CD4-positive, alpha-beta T cell (primary cell): ENCODE data around the gene LAMP5. TPM values are rescaled to one million over a fixed set of nuclear protein-coding genes. Genes with fewer than 3 reads are reported as not detected.

Source experiments
- ATAC-seq: fragments of 200-7000 bp; cut with Tn5 transposase; one replicate; pipeline ENCODE4 v1.10.0; 2022; ENCODE audit warnings: mild to moderate bottlenecking; ENCODE audit not compliant: poor library complexity
- CTCF ChIA-PET: fragments of 350-600 bp; sonication (Branson Sonifier 250); formaldehyde crosslinking; loops from one replicate; lab custom pipeline; 2021; ENCODE audit warnings: antibody characterized with exemption, inconsistent platforms; lab: Charles Lee
- POLR2A ChIA-PET: fragments of 350-600 bp; sonication (Branson Sonifier 250); formaldehyde crosslinking; loops from one replicate; lab custom pipeline; 2021; ENCODE audit warnings: antibody characterized with exemption, inconsistent platforms; lab: Charles Lee
- DNase-seq, 14 experiments: peaks; one replicate each; pipeline ENCODE4 v3.0.0-alpha.2; 2013 to 2020; ENCODE audit warnings: mixed read lengths in 2 of 14
- H3K27ac ChIP-seq, 2 donors: one replicate each; pipeline versions ENCODE4 v1.5.1 to v1.7.0; 2013; ENCODE audit warnings: low read length in 2 of 2, low read depth in 1 of 2, mild to moderate bottlenecking in 1 of 2
- H3K27me3 ChIP-seq, 2 experiments: 1 replicate in 1 of 2; 2 replicates in 1 of 2; pipeline versions ENCODE4 v1.6.1 to v1.7.0; 2013; ENCODE audit warnings: low read length in 2 of 2, control low read depth in 1 of 2, mild to moderate bottlenecking in 1 of 2, moderate library complexity in 1 of 2; ENCODE audit not compliant: insufficient read depth in 2 of 2, control insufficient read depth in 1 of 2
- H3K36me3 ChIP-seq: one replicate; pipeline ENCODE4 v1.6.1; 2013; ENCODE audit warnings: low read length, control low read depth; ENCODE audit not compliant: insufficient read depth
- H3K4me1 ChIP-seq: one replicate; pipeline ENCODE4 v1.6.1; 2013; ENCODE audit warnings: low read length, control low read depth; ENCODE audit not compliant: insufficient read depth
- H3K4me3 ChIP-seq: one replicate; pipeline ENCODE4 v1.5.1; 2013; ENCODE audit warnings: mild to moderate bottlenecking, low read length, moderate library complexity
- H3K9me3 ChIP-seq, 2 experiments: 1 replicate in 1 of 2; 2 replicates in 1 of 2; pipeline versions ENCODE4 v1.6.1 to v1.7.0; 2013; ENCODE audit warnings: low read length in 2 of 2, mild to moderate bottlenecking in 2 of 2, control low read depth in 1 of 2, moderate library complexity in 1 of 2; ENCODE audit not compliant: control insufficient read depth in 1 of 2, insufficient read depth in 1 of 2
- H3K27ac Mint-ChIP-seq: one replicate; pipeline ENCODE4 v1.8.0; 2020; ENCODE audit warnings: mixed read lengths
- H3K27me3 Mint-ChIP-seq: one replicate; pipeline ENCODE4 v1.8.0; 2021; ENCODE audit warnings: mixed read lengths
- H3K36me3 Mint-ChIP-seq: one replicate; pipeline ENCODE4 v1.8.0; 2021; ENCODE audit warnings: low read depth, mixed read lengths
- H3K4me1 Mint-ChIP-seq: one replicate; pipeline ENCODE4 v1.8.0; 2021; ENCODE audit warnings: low read depth, mixed read lengths
- H3K4me3 Mint-ChIP-seq: one replicate; pipeline ENCODE4 v1.8.0; 2020; ENCODE audit warnings: mild to moderate bottlenecking, mixed read lengths
- H3K9me3 Mint-ChIP-seq: one replicate; pipeline ENCODE4 v1.8.0; 2020; ENCODE audit warnings: mixed read lengths
- intact Hi-C, 2 experiments: fragments of 100-400 bp; cut with DNase I in 1 of 2; cut with micrococcal nuclease in 1 of 2; formaldehyde crosslinking; loops; one replicate each; pipeline versions ENCODE4 v1.15.1 to v1.9.0; 2023 to 2025; cut with DNase I, micrococcal nuclease
- total RNA-seq, 174 experiments: library from RNA in 2 of 174; stranded (reverse) in 2 of 174; gene quantifications; one replicate each; pipeline ENCODE4 v1.2.3 and lab custom pipeline; 2021 to 2026
- TF ChIP-seq, protein P1 (sequence below): fragments of 200-600 bp; IDR thresholded peaks from one replicate; pipeline ENCODE4 v1.8.0; 2022; ENCODE audit warnings: antibody characterized with exemption, mild to moderate bottlenecking

The LAMP5 gene
- total RNA-seq, 2 experiments from 2014 or later: 0.11 TPM; not detected in 1

DNA sequence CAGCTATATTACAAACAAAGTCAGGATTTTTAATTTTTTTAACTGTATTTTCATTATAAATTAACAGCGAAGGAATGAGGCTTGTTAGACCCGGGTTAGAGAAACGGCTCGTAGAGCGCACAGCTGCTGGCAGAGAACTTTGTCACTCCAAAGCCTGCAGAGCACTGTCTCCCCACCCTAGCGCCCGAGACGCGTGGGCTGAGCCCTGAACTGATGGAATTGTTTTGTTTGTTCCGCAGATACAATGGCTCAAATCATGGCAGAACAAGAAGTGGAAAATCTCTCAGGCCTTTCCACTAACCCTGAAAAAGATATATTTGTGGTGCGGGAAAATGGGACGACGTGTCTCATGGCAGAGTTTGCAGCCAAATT lies 810 bp downstream of the LAMP5 start:
- Mint-ChIP-seq H3K27me3 (peaks cover 82% of the 10 kb centered on the region), H3K27ac (no peak overlapping the region), H3K4me1 (no peaks in the 10 kb centered on the region), H3K4me3 (no peak overlapping the region), H3K36me3 (no peaks in the 10 kb centered on the region), H3K9me3 (no peaks in the 10 kb centered on the region)
- no peaks in the 10 kb centered on the region for H3K36me3 ChIP-seq
- ChIA-PET POLR2A (no interaction called here), CTCF (no interaction called here)
- H3K4me1 ChIP-seq: no peaks in the 10 kb centered on the region
- no peak overlapping the region for H3K27ac ChIP-seq
- TF ChIP-seq, protein P1, sequence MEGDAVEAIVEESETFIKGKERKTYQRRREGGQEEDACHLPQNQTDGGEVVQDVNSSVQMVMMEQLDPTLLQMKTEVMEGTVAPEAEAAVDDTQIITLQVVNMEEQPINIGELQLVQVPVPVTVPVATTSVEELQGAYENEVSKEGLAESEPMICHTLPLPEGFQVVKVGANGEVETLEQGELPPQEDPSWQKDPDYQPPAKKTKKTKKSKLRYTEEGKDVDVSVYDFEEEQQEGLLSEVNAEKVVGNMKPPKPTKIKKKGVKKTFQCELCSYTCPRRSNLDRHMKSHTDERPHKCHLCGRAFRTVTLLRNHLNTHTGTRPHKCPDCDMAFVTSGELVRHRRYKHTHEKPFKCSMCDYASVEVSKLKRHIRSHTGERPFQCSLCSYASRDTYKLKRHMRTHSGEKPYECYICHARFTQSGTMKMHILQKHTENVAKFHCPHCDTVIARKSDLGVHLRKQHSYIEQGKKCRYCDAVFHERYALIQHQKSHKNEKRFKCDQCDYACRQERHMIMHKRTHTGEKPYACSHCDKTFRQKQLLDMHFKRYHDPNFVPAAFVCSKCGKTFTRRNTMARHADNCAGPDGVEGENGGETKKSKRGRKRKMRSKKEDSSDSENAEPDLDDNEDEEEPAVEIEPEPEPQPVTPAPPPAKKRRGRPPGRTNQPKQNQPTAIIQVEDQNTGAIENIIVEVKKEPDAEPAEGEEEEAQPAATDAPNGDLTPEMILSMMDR: no peak
- no peak for DNase-seq
- H3K9me3 ChIP-seq: peaks cover 0 to 22% of the 10 kb centered on the region in 2 experiments
- ATAC-seq: no peak
- intact Hi-C loops: no loop called here
- peaks cover 35 to 58% of the 10 kb centered on the region in 2 experiments for H3K27me3 ChIP-seq
- no peak overlapping the region for H3K4me3 ChIP-seq

DNA sequence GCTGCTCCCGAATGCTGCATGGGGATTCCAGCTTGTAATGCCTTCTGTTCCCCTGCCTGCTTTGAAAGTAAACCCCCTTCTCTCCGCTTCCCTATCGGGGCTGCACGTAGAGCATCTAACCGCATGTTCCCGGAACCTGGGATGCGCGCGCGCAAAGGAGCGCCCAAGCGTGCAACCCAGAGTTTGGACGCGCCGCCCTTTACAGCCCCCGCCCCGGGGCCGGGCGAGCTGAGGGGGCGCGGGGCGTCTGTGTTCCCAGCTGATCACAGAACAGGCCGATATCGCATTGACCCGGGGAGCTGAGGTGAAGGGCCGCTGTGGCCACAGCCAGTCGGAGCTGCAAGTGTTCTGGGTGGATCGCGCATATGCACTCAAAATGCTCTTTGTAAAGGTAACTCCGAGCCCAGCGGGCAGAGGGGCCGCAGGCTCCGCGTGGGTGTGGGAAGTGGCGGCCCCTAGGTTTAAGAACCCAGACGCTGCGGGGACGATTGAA lies 1.4 kb downstream of the LAMP5 start:
- TF ChIP-seq, protein P1: no peak
- Histone ChIP-seq H3K27me3 (peaks cover 35 to 55% of the 10 kb centered on the region in 2 experiments), H3K4me3 (no peak overlapping the region), H3K9me3 (peaks cover 0 to 22% of the 10 kb centered on the region in 2 experiments), H3K36me3 (no peaks in the 10 kb centered on the region), H3K4me1 (no peaks in the 10 kb centered on the region), H3K27ac (no peak overlapping the region)
- peak in 1 of 14 experiments; percentile 26 for DNase-seq
- no peak for ATAC-seq
- intact Hi-C loops: no loop called here
- H3K4me3 Mint-ChIP-seq: no peak overlapping the region
- POLR2A ChIA-PET: no interaction called here
- peaks cover 79% of the 10 kb centered on the region for H3K27me3 Mint-ChIP-seq
- no peak overlapping the region for H3K27ac Mint-ChIP-seq
- H3K9me3 Mint-ChIP-seq: no peaks in the 10 kb centered on the region
- no peaks in the 10 kb centered on the region for H3K4me1 Mint-ChIP-seq
- H3K36me3 Mint-ChIP-seq: no peaks in the 10 kb centered on the region
- CTCF ChIA-PET: no interaction called here

DNA sequence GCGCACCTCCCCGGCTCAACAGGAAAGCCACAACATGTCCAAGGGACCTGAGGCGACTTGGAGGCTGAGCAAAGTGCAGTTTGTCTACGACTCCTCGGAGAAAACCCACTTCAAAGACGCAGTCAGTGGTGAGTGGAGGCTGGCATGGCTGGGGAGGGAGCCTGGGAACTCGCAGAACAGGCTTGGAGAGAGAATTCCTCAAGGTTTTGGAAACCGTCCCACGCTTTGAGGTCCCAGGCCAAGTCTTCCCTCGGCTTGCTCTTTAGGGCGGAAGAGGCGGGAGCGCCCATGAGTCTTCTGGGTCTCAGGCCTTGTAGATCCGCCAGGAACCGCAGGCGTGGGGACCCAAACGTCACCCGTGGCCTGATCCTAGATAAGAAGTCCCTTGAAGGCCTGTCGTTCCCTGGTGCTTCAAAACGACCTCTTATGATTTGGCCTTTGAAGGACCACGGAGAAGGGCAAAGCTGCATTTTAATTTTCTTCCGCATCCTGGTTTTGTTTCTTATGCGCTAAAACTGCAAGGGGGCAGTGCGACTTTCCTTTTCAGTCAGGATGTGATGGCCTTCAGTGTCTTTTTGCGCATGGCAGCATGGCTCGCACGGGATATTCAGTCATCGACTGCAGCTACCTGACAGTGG lies 2.0 kb downstream of the LAMP5 start:
- Histone ChIP-seq H3K9me3 (peaks cover 0 to 22% of the 10 kb centered on the region in 2 experiments), H3K4me1 (no peaks in the 10 kb centered on the region), H3K27me3 (peaks cover 35 to 51% of the 10 kb centered on the region in 2 experiments), H3K4me3 (no peak overlapping the region), H3K36me3 (no peaks in the 10 kb centered on the region), H3K27ac (no peak overlapping the region)
- intact Hi-C loops: no loop called here
- no peak overlapping the region for H3K27ac Mint-ChIP-seq
- no peak for DNase-seq
- no peak overlapping the region for H3K4me3 Mint-ChIP-seq
- CTCF ChIA-PET: no interaction called here
- peaks cover 78% of the 10 kb centered on the region for H3K27me3 Mint-ChIP-seq
- POLR2A ChIA-PET: no interaction called here
- TF ChIP-seq, protein P1: no peak
- ATAC-seq: no peak
- H3K9me3 Mint-ChIP-seq: no peaks in the 10 kb centered on the region
- no peaks in the 10 kb centered on the region for H3K4me1 Mint-ChIP-seq
- H3K36me3 Mint-ChIP-seq: no peaks in the 10 kb centered on the region
